Motor neuron (in vitro differentiated cells): Measurements from ENCODE around the gene SFTA2. TPM values are rescaled to one million over a fixed set of nuclear protein-coding genes. Genes with fewer than 3 reads are reported as not detected.

Experiments used
- ATAC-seq, 8 experiments: fragments of 200-7000 bp; cut with Tn5 transposase; replicated peaks in 6 of 8; 2 replicates each; pipeline ENCODE4 v1.8.0; 2021; ENCODE audit warnings: mild to moderate bottlenecking in 8 of 8, moderate library complexity in 8 of 8
- H3K27ac ChIP-seq, 2 donors: fragments of 250-450 bp; sonication (Bioruptor Pico); 2 replicates each; pipeline ENCODE4 v1.9.0; 2021; ENCODE audit warnings: antibody characterized with exemption in 2 of 2, mild to moderate bottlenecking in 2 of 2, moderate library complexity in 1 of 2
- H3K4me1 ChIP-seq, 2 donors: fragments of 250-450 bp; sonication (Bioruptor Pico); replicated peaks in 1 of 2; 2 replicates each; pipeline ENCODE4 v1.6.1; 2021; ENCODE audit warnings: antibody characterized with exemption in 2 of 2, mild to moderate bottlenecking in 2 of 2, moderate library complexity in 1 of 2
- H3K4me3 ChIP-seq, 5 donors: fragments of 250-450 bp; sonication (Bioruptor Pico); 2 replicates each; pipeline ENCODE4 v1.9.0; 2021; ENCODE audit warnings: antibody characterized with exemption in 5 of 5, mild to moderate bottlenecking in 5 of 5, moderate library complexity in 4 of 5
- WGBS, 10 experiments: fragments of 450-650 bp; shearing (Covaris generic); methylation state at CpG; one replicate each; pipeline ENCODE4 v1.0.0; 2022; 5-methylcytosine and 5-hydroxymethylcytosine counted together
- in situ Hi-C, 9 experiments: fragments of 400-800 bp; cut with MboI; loops; one replicate each; pipeline ENCODE4 v1.15.0; 2021; ENCODE audit warnings: low sequenced_read_pairs in 9 of 9, low pct_unique_long_range_greater_than_20kb in 2 of 9; ENCODE audit not compliant: unreplicated experiment in 9 of 9
- total RNA-seq, 8 experiments: library from RNA; unstranded; fragments of 300-600 nt; gene quantifications; 2 replicates each; pipeline versions ENCODE4 v1.2.3 to v1.2.4, GENCODE V29; 2022

The SFTA2 gene
- total RNA-seq, 8 experiments from 2014 or later: 1.2 TPM; not detected in 7

- in situ Hi-C loops: no loop called here
- H3K4me1 ChIP-seq: peaks cover 22 to 27% of the 10 kb centered on the region in 2 donors
- H3K27ac ChIP-seq: peak overlapping the region; percentile 92 to 98
- ATAC-seq: peak in 2 of 8 experiments; percentile 7 to 10
- peak overlapping the region; percentile 54 to 87 (median 65) for H3K4me3 ChIP-seq
- 14 to 100% (median 61%) methylated on average over 1 to 4 of the region's 15 CpGs; no CpG with 5 or more reads in 4 of the 10 experiments for WGBS, 10 experiments
Measured at GRCh38 chr6:30882759-30883684, 48.9 kb downstream of the SFTA2 start.

DNA sequence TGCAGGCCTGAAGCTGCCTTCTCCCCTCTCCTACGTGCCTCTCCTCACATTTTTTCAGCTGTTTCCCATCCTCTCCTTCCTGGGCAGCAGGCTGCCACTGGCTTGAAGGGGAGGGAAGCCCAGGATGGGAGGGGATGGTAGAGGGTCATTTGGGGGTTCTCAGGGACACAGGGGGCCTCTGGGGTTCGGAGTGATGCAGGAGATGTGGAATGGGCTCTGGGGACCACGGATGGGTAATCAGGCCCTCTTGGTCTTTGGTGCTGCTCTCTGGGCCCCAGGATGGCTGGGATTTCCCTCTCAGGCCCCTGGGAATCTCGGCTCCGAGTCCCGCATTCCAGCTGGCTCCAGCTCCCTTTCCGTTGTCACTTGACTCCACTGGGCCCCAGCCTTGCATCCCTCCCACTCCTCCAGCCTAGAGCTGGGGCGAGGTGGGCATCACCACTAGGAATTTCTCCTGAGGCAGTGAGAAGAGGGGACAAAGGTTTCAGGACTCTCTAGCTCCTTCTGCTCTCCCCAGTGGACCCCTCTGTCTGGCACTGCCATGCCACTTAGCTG lies 49.7 kb downstream of the SFTA2 start:
- ATAC-seq: no peak
- Histone ChIP-seq H3K27ac (peak overlapping the region; percentile 92 to 98), H3K4me3 (peak overlapping the region; percentile 54 to 87 (median 65)), H3K4me1 (peaks cover 27 to 33% of the 10 kb centered on the region in 2 donors)
- WGBS, 10 experiments: 100% methylated on average over 1 of the region's 8 CpGs; no CpG with 5 or more reads in 8 of the 10 experiments
- in situ Hi-C loops: no loop called here

DNA sequence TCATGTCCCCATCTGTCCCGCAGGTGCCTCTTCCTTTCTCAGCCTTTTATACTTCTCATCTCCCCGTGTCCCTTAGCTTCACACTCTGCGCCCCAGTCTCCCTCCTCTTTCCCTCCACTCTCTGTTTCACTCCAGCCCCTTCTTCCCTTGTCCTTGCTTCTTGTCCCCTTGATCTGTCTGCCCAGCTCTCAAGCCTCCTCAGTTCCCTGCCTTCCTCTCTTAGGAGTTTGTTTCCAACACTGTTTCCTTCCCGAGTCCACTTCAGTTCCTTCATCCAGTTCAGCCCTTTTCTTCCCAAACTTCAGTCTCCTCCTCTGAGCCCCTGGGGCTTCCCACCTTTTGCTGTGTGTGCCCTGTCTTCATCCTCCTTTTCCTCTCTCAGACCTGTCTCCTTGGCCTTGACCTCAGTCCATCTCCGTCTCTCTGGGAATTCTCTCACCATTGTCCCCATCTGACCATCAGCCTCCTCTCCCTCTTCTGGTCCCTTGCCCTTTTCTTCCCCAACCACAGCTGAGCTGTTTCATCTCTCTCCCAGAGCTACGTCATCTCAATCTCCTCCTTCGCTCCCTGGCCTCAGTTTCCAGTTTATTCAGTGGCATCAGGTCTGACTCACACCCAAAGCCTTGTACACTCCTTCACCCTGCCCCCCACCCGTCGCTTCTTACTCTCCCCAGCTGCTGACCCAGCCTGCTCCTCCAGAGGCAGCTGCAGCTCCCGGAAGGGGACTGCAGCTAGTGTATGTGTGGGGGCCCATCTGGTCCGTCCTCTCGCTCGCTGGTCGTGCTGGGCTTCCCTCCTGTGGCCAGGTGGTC lies 50.4 kb downstream of the SFTA2 start:
- 0 to 89% (median 11%) methylated on average over 1 to 9 of the region's 14 CpGs for WGBS, 10 experiments
- no peak for ATAC-seq
- Histone ChIP-seq H3K4me3 (peak overlapping the region; percentile 54 to 87 (median 65)), H3K27ac (peak overlapping the region; percentile 92 to 98), H3K4me1 (peaks cover 24 to 29% of the 10 kb centered on the region in 2 donors)
- in situ Hi-C loops: no loop called here

Other genes starting within 250 kb of the SFTA2 start
- gene PPP1R18, start 245.5 kb downstream of the SFTA2 start, total RNA-seq: 10 to 100 TPM; 23.1 to 60.8 (median 34.5) TPM
- gene NRM, start 241.2 kb downstream of the SFTA2 start, total RNA-seq: 10 to 100 TPM in 6 of 8 experiments, 1 to 10 TPM in 2; 6.8 to 28.3 (median 13.2) TPM
- gene MDC1, start 214.9 kb downstream of the SFTA2 start, total RNA-seq: 10 to 100 TPM in 6 of 8 experiments, 1 to 10 TPM in 2; 5.7 to 32.4 (median 23.3) TPM
- gene TUBB, start 211.8 kb downstream of the SFTA2 start, total RNA-seq: 1,000 to 10,000 TPM in 2 of 8 experiments, 100 to 1,000 TPM in 6; 425 to 1,850 (median 943) TPM
- gene FLOT1, start 189.5 kb downstream of the SFTA2 start, total RNA-seq: 100 to 1,000 TPM in 2 of 8 experiments, 10 to 100 TPM in 6; 56.8 to 122 (median 75.9) TPM
- gene IER3, start 187.6 kb downstream of the SFTA2 start, total RNA-seq: 100 to 1,000 TPM in 2 of 8 experiments, 10 to 100 TPM in 5, 1 to 10 TPM in 1; 8.7 to 176 (median 32.5) TPM
- 100 to 1,000 TPM in 6 of 8 experiments, 10 to 100 TPM in 2; 24.1 to 369 (median 138) TPM for gene DDR1, start 47.7 kb downstream of the SFTA2 start, total RNA-seq
- 10 to 100 TPM; 18.2 to 46.3 (median 28.5) TPM for gene GTF2H4, start 24.0 kb downstream of the SFTA2 start, total RNA-seq
- gene VARS2, start 17.9 kb downstream of the SFTA2 start, total RNA-seq: 10 to 100 TPM; 13.5 to 39.7 (median 21.0) TPM
- gene MUCL3, start 8.8 kb upstream of the SFTA2 start, total RNA-seq: under 1 TPM in 6 of 8 experiments, not detected in 2; 0.05 to 0.45 (median 0.30) TPM
- under 1 TPM in 5 of 8 experiments, not detected in 3; 0.05 to 0.52 (median 0.17) TPM for gene MUC21, start 51.5 kb upstream of the SFTA2 start, total RNA-seq
- under 1 TPM in 6 of 8 experiments, not detected in 2; 0.04 to 0.31 (median 0.09) TPM for gene MUC22, start 78.3 kb upstream of the SFTA2 start, total RNA-seq
- under 1 TPM in 3 of 8 experiments, not detected in 5; 0.18 to 1.00 (median 0.56) TPM for gene C6orf15, start 180.4 kb upstream of the SFTA2 start, total RNA-seq
- gene PSORS1C1, start 182.6 kb upstream of the SFTA2 start, total RNA-seq: 1 to 10 TPM in 5 of 8 experiments, under 1 TPM in 3; 0.33 to 8.0 (median 1.9) TPM
- under 1 TPM in 1 of 8 experiments, not detected in 7; 0.20 TPM for gene CDSN, start 188.3 kb upstream of the SFTA2 start, total RNA-seq
- gene PSORS1C2, start 206.9 kb upstream of the SFTA2 start, total RNA-seq: under 1 TPM in 4 of 8 experiments, not detected in 4; 0.27 to 0.81 (median 0.72) TPM
- 10 to 100 TPM; 12.1 to 33.8 (median 15.6) TPM for gene CCHCR1, start 225.6 kb upstream of the SFTA2 start, total RNA-seq
- 10 to 100 TPM in 3 of 8 experiments, 1 to 10 TPM in 3, under 1 TPM in 2; 0.36 to 14.7 (median 2.6) TPM for gene TCF19, start 226.4 kb upstream of the SFTA2 start, total RNA-seq
- over 10,000 TPM in 1 of 8 experiments, 1,000 to 10,000 TPM in 2, 100 to 1,000 TPM in 4, 1 to 10 TPM in 1; 3.8 to 12,640 (median 323) TPM for gene POU5F1, start 238.5 kb upstream of the SFTA2 start, total RNA-seq